Ureter (tissue), 1 donor: ENCODE measurements around the gene ZNF423. TPM values are rescaled to one million over a fixed set of nuclear protein-coding genes. Genes with fewer than 3 reads are reported as not detected.

Source experiments
- DNase-seq: peaks from one replicate; pipeline ENCODE4 v3.0.0-alpha.2; 2020; ENCODE audit warnings: low spot score
- total RNA-seq: library from RNA; stranded (reverse); gene quantifications from one replicate; pipeline ENCODE4 v1.2.4, GENCODE V29; 2023
- donor health status: DM: yes; HTN: yes; CAD: no.

The ZNF423 gene
- total RNA-seq, 1 donor from 2014 or later = 15.7 TPM

DNA sequence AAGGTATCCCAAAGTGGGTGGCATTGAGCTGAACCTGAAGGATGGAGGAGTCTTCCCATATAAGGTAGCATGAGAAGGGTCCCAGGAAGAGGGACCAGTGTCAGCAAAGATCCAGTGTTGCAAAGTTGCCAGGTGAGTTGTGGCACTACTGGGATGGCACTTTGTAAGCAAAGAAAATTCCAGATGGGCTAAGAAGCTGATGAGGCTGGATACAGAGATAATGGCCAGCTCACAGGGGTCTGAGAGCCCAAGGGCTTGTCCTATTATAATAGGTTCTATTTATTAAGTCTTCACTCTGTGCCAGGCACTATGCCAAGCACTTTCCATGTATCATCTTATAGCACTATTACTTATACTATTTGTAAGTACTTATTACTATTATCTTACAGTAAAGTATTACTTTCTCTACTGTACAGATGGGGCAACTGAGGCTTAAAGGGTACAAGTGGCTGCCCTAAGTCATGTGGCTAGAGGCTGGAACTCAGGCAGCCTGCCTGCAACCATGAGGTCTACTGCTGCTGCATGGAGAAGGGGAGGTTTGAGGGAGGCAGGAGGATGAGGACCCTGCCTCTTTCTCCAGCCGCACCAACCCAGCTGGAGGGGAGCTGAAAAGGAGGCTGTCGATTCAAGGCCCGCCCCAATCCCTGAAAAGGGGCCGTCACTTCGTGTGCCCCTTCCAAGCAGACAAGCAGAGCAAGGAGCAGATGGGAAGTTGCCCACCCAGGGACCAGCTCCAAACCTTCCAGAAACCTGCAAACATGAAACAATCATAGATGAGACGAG lies 395.8 kb downstream of the ZNF423 start:
- peak; percentile 20 for DNase-seq

DNA sequence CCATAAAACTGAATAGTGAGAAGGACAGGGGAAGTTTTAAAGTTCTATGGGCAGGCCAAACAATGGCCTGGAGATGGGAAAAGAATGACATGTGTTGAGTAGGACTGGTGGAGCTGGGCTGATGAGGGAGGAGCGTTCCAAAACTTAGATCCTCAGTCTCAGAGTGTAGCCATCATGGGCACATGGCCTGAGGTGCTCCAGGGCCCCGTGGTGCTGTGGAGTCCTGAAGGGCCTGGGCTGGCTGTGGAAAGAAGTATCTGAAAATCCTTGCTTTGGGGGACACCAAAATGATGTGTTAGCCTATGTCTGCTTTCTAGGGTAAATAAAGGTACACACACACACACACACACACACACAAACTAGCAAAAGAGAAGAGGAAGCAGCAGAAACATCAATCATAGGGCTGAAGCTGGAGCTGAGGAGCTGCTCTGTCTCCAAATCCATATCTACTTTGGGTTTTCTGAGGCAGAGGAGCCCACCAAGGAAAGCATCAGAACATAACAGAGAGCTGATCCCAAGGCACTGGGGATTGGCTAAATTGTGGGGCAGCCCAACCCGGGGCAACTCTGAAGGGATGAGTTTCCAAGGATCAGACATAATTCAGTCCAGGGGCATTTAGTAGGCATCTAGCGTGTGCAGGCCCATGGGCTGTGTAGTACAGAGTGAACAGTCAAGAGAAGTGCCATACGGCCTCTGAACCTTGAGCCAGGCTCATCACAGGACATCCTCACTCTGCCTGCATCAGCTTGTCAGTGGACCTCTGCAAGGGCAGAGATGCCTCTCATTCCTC lies 397.1 kb downstream of the ZNF423 start:
- peak; percentile 27 for DNase-seq

DNA sequence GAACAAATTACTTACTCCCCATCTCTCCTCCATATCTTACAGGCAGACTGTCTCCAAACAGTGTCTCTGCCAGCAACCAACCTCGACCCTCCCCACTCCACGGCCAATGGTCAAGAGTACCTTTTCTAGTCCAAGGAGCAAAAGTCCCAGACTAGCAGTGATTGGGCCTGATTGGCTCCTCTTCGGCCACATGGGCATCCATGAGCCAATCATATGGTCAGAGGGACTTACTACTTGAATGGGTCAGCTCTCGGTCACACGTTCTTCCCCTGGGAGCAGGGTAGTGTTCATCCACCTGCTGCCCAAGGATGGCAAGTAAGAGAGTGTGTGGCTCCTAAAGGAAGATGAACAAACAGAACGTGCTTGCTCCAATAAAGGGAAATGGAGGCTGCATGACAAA lies 397.7 kb downstream of the ZNF423 start:
- DNase-seq = peak; percentile 34

DNA sequence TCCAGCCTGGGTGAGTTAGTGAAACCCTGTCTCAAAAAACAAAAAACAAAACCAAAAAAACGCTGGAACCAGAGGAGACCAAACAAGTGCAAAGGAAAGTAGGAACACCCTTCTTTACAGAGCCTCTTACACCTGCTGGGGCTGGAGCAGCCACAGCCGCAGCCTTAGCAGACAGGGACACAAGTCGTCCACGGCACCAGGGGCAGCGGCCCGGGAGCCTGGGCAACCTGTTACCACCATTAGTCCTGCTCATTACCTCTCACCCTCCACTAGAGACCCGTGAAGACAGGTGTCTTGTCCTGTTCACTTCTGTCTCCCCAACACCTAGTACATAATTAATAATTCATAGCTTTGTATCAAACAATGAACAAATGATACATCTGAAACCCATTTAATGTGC lies 398.7 kb downstream of the ZNF423 start:
- DNase-seq = peak; percentile 7

DNA sequence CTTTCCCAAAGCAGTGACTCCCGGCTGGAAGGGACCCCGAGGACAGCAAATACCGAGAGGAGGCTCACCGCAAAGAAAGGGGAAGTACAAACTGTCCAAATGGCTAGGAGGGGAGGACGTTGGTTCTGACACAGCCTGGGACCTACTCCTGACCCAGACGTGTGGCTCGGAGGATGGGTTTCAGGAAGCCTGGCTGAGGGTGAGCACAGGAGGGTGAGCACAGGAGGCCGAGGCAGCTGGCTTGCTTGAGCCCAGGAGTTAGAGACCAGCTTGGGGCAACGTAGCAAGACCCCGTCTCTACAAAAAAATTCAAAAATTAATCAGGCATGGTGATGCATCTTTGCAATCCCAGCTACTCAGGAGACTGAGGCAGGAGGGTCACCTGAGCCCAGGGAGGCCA lies 399.1 kb downstream of the ZNF423 start:
- peak; percentile 36 for DNase-seq

DNA sequence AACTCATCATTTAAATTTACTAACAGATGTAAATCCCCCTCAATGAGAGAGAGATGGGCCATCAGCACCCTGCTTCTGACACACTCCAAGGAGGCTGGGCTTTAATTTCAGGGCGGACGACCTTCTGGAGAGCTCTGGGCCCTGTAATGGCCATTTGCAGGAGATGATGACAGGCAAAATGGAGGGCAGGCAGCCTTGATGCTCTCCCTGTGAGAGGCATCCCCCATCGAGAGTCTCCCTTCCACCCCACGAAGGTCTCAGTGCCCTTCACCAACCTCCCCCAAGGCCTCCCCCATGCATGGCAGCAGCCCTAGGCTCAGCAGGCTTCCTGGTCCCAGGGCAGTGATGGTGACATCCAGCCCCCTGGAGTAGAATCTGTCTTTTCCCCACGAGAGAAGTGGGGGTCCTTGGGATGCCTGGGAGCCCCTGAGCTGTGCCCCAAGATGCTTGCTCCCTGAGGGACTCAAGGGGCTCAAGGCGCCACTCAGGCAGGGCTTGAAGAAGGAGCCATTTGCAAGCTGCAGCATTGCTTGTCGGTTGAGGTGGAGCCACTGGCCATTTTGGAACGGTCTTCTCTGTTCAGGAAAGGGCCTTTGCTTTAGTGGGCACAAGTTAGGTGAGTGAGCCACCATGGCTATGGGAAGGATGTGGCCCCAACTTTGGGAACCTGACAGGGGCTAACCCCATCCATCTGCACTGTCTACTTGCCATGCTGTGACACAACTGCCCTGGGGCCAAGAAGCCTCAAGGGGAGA lies 399.7 kb downstream of the ZNF423 start:
- DNase-seq = no peak

DNA sequence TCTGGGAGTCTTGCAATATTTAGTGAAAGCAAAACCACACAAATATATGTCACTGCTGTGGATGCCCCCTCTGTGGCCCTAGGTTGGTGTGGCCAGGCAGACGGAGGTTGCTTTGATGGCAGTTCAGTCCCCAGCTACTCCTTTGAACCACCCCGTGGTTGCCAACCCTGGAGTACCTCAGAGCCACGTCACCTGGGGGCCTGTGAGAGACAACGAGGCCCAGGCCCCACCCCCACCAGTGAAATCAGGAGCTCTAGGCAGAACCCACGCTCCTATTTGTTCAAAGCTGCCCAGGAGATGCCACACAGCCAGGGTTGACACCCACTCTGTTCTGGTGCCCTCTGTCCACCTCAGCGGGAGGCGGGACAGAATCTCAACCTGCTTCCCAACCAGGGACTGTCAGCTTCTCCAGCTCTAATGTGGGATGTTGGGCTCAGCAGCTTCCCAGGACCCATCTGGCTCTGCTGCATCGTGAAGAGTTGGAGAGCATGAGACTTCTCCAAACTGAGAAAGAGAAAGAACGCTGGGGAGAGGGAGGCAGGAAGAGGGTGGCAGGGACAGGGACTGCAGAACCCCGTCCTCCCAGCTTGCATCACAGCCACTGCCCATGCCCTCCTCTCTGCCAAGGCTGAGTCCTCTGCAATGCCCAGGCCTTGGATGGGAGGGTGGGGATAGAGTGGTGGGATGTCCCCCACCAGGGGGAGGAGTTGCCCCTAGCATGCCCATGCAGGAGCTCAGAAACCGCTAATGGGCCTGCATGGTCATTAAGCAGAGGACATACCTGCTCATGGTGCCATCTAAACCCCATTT lies 400.5 kb downstream of the ZNF423 start:
- DNase-seq = no peak

DNA sequence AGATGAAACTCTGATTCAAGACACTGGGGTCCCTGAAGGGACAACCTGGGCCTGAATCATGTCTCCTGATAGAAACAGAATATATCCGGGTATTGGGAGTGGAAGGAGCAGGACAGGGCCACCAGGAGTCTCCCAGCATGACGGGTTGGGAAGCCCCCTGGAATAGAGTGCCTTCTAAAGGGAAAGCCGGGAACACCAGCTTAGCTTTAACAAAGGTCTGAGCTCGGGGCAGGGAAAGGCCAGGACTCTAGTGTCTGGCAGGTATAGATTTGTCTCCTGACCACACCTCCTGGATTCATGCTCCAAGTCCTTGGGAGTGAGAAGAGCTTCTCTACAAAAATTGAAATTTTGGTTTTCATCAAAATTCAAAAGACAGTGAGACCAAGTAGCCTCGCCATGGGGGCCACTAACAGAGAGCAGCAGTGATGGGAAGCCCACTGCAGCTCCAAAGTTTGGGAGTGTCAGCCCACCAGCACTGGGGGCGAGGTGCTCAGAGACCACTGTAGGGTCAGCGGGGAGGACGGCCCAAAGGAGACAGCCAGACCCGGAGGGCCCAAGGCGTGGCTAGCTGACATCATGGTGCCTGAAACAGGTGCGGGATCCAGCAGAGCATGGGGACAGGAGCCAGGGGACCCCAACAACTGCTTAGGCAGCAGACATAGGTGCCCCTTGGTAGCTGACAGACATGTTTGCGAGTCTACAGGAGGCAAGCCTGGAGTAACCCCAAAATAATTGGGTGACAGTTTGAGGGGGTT lies 401.3 kb downstream of the ZNF423 start:
- DNase-seq = no peak

DNA sequence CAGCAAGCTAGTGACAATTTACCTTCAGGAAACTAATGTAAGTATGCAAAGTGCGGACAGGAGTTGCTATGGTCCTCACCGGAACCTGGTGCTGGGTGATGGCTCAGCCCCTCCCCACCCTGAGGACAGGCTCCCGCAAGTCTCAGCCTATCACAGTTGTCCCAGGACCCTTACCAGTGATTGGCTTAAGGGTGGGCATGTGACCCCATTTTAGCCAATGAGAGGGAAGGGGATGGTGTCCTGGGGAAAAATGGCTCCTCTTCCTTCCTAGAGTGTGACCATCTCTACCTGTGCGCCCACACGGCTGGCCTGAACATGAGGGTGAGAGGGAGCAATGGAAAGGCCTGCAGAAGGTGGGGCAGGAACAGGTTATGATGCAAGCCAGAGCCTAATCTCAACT lies 401.9 kb downstream of the ZNF423 start:
- DNase-seq = no peak

DNA sequence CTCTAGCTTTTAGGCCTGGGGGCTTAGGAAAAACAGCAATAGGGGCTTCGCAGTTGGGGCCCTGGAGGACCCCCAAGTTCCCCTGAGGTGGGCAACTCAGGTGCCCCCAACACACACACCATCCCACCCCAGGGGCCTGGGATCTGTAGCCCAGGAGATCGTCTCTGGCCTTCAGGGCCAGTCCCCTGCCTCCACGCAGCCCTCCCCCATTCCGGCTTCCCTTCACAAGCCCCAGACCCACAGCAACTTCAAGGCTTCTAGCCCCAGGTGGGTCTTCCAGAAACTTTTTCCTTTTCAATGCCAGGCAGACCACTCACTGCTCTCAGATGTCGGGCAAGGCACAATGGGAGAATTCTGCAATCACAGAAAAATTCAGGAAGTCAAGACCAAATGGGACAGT lies 402.9 kb downstream of the ZNF423 start:
- DNase-seq = no peak

DNA sequence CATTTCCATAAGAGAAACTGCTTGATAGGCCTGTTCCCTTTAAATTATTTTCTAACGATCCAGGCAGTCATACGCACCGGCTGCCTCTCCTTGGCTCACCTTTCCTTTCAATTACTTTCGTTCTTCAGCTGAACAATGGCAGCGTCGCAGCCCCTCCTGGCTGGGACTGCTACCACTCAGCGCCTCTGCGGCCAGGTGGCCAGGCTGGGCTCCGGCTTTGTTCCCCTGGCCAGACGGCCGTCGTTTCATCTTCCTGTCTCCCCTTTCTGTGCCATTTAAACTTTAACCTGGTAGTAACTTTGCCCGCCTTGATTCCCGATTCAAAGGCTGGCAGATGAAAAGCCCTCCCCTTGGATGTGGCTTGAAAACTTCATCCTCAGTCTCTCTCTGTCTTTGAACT lies 403.3 kb downstream of the ZNF423 start:
- no peak for DNase-seq

DNA sequence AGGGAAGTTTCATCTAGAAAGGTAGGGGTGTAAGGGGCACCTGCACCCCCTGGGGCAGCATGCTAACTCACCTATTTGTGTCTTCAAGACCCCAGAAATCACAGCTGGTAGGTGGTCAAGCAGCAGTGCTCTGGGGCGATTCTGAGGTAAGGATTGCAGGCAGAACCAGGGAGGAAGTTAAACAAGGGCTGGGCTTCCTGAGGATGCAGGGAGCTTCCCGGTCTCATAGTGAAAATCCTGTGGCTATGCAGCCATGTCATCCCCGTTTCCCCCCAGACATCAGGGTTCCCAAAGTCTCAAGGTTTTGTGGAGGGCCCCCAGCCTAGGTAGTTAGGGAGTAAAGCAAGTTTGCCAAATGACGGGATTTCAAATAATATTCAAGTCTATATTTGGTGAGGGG lies 403.8 kb downstream of the ZNF423 start:
- DNase-seq = no peak

DNA sequence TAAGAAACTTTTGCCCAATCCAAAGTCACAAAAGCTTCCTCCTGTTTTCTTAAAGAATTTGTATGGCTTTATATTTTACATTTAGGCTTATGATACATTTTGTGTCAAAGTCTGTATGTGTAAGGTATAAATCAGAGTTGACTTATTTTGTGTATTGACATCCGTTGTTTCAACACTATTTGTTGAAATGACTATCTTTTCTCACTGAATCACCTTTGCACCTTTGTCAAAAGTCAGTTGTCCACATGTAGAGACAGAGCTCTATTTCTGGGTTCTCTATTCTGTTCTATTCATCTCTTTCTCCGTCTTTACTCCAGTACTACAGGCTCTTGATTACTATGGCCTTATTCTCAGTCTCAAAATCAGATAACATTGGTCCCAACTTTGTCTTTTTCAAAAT lies 409.1 kb downstream of the ZNF423 start:
- no peak for DNase-seq

DNA sequence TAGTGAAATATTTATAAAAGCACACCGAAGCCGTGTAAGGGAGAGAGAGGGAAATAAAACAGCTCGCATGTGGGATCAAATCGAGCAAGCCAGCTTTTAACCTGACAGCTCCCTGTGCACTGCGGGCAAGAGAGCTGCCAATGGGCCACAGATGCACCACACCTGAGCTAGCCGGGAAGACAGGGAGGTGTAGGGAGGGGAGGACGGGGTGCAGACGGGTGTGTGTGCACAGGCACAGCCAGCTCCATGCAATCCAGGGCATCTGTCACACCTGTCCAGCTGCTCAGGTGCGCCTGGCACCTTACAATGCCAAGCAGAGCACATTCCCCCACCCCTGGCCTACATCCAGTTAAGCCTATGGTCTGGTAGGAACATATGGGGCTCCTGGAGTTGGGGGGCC lies 412.3 kb downstream of the ZNF423 start:
- DNase-seq = no peak

DNA sequence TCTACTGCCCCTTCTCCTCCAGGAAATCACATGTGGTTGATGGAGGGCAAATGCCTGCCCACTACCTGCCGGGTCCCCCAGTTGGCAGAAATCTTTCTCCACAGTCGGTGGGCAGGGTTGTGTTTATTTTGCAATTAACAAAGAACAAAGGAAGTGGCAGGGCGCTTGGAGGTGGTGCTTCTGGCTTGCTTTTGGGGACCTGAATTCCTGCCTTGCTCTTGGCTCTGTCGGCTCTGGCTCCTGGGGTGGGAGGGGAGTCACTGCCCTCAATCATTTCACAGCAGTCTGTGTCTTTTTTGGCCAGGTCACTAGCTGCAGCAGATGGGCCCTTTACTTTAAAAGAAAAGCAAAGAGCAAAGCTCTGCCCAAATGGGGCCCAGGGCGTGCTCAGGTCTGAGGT lies 413.1 kb downstream of the ZNF423 start:
- DNase-seq = no peak

DNA sequence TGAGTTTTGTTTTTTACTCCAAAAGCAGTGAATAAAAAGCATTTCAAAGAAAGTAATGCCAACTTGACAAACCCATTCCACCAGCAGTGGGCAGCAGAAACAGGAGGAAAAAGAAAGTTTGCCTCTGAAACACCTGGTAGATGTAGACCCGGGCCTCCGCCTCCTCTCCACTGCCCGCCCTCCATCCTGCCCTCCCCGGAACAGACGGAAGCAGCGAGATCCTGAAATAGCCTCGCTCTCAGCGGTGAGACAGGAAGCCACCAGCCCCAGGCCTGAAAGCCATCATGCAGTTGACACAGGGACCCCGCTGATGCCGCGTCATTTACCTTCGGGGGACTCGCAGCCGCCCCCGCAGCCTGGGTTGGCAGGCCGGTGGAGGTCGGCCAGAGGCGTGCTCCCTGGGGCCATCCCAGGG lies 414.5 kb downstream of the ZNF423 start:
- DNase-seq = peak; percentile 70

DNA sequence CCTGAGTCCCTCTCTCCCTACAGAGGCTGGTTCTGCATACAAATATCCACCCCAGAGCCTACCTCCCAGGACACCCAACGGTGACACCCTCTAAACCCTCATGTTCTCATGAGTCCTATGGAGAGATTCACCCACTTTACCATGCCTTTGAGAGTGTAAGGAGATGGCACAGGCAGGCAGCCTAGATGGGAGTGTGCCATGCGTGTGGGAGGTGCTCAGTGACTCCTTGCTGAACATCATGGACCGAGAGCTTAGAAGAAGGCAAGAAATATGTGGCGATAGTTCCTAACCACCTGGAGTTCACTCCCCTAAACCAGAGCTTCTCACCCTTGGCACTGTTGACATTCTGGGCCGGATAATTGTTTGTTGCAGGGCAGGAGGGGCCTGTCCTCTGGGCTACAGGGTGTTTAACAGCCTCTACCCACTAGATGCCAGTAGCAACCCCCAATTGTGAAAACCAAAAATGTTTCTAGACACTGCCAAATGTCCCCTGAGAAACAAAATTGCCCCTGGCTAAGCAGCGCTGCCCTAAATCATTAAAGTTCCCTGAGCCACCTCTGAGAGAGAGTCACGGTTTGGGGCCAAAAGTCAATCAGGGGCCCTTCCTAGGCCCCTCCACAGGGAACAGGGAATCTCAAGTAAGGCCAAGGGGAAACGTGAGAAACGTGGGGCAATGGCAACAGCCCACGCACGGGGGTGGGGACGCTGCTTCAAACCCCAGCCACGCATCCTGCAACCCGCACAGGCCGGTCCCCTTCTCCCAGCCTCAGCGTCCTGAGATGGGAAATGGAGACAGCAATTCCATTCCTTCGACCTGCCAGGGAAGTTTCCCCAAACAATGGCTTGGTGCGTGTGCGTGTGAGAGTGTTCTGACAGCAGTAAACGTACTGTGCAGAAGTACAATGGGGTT lies 415.5 kb downstream of the ZNF423 start:
- DNase-seq = no peak

DNA sequence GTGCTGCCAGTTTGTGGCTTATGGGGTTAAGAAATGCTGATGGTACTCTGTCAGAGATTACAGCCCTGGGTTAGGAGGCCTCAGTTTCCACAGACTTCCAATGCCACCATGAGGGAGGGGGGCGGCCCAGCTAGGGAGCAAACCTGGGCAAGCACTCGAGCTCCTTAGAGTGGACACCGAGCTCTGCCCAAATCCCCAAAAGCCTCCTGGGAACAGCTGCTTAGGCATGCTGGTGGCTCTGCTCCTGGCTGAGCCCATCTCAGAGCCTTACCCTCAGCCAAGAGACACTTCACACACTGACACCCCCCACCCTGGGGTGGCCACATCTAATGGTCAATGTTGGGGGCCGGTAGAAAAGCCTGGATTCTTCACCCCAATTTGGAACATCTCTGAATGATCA lies 416.2 kb downstream of the ZNF423 start:
- DNase-seq = no peak

DNA sequence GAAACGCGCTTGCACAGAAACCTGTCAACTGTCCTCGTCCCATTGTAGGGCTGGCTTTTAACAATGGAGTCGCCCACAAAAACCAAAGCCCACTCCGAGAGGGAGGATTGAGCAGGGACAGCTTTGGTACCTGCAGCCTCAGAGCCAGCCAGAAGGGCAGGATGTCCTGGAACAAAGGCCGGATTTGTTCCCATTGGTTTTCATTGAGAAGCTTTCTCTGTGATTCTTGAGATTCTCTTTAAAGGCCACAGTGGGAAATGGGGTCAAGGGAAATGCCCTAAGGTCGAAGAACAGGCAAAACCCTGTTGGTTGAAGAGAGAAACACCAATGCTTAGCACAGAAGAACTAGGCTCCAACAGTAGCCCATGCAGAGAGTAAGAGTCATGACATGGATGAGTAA lies 416.9 kb downstream of the ZNF423 start:
- DNase-seq = no peak
